ENCODE measurements around the gene ADNP2. TPM values are rescaled to one million over a fixed set of nuclear protein-coding genes. Genes with fewer than 3 reads are reported as not detected.

ADNP2 gene
- total RNA-seq, 1 experiment from 2014 or later: 23.2 TPM

- no peak overlapping the region for H3K4me3 ChIP-seq (ENCODE audit: low read length)
- intact Hi-C loops (cut with micrococcal nuclease): no loop called here
- no peaks in the 10 kb centered on the region for H4K20me1 ChIP-seq (ENCODE audit: low read length)
- ATAC-seq (no peak), DNase-seq (no peak)
- no peak for TF ChIP-seq EZH2 (IDR thresholded peaks at IDR 0.05; ENCODE audit: low read length, unreplicated experiment)
- TF ChIP-seq EZH2phosphoT487 (IDR thresholded peaks at IDR 0.05; ENCODE audit: borderline replicate concordance, low read length): no peak
- TF ChIP-seq, protein P1, sequence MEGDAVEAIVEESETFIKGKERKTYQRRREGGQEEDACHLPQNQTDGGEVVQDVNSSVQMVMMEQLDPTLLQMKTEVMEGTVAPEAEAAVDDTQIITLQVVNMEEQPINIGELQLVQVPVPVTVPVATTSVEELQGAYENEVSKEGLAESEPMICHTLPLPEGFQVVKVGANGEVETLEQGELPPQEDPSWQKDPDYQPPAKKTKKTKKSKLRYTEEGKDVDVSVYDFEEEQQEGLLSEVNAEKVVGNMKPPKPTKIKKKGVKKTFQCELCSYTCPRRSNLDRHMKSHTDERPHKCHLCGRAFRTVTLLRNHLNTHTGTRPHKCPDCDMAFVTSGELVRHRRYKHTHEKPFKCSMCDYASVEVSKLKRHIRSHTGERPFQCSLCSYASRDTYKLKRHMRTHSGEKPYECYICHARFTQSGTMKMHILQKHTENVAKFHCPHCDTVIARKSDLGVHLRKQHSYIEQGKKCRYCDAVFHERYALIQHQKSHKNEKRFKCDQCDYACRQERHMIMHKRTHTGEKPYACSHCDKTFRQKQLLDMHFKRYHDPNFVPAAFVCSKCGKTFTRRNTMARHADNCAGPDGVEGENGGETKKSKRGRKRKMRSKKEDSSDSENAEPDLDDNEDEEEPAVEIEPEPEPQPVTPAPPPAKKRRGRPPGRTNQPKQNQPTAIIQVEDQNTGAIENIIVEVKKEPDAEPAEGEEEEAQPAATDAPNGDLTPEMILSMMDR (conservative IDR thresholded peaks at IDR 0.05; ENCODE audit: low read depth, low read length): no peak
- no peaks in the 10 kb centered on the region for H3K4me1 ChIP-seq (ENCODE audit: insufficient read depth, low read length)
- no peak overlapping the region for H3K27ac ChIP-seq (ENCODE audit: low read length)
- no peaks in the 10 kb centered on the region for H3K79me2 ChIP-seq (ENCODE audit: low read length)
- no peak overlapping the region for H2AFZ ChIP-seq (ENCODE audit: low read length)
- POLR2A ChIA-PET (ENCODE audit: unreplicated experiment): no interaction called here
- H3K9ac ChIP-seq (ENCODE audit: low read length): no peak overlapping the region
- H3F3A ChIP-seq (ENCODE audit: low read length, unreplicated experiment): no peaks in the 10 kb centered on the region
- H3K9me3 ChIP-seq (ENCODE audit: low read length): no peaks in the 10 kb centered on the region
- H3K36me3 ChIP-seq (ENCODE audit: low read depth, low read length): no peaks in the 10 kb centered on the region
- CTCF ChIA-PET: no interaction called here
- no peaks in the 10 kb centered on the region for H3K9me2 ChIP-seq (replicated peaks; ENCODE audit: low read length)
- no peak overlapping the region for H3K4me2 ChIP-seq (ENCODE audit: low read length)
- no peaks in the 10 kb centered on the region for H3K27me3 ChIP-seq (ENCODE audit: low read length)
- BruUV-seq (replicated peaks): no TSS peak
These were observed 70.1 kb downstream of the ADNP2 start for GRCh38 chr18:80178935-80179818.

DNA sequence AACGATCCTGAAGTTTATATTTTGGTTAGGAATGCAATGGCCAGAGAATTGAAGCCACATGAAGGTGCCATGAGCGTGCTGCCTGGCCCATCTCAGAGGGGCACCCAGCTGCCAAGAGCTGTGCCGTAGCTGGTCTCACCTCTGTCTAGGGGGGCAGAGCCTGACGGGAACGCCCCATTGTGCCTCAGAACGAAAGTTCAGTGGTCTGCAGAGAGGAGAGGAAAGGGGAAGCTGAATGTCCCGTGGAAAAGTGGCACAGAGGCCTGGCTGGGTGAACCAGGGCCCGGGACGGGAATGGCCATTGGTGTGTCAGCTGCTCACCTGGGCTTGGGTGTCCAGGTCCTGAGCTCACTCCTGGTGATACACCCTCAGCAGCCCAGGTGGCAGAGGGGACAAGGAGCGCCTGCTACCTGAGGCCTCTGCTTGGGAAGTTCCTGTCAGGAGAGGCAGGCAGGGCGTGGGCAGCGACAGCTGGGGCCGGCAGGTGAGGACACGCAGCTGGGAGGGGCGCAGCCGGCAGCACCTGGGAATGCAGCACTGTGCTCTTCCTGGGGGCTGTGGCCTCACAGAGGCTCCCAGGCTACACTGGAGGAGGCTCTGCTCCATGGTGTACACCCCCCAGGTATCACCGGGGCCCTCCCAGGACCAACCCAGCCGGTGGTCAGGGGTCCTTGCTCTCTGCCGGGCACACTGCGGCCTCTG, 70.9 kb downstream of the ADNP2 start:
- BruUV-seq (replicated peaks): no TSS peak
- H3K9me2 ChIP-seq (replicated peaks; ENCODE audit: low read length): no peaks in the 10 kb centered on the region
- DNase-seq (no peak), ATAC-seq (no peak)
- no peaks in the 10 kb centered on the region for H3K79me2 ChIP-seq (ENCODE audit: low read length)
- H3K4me2 ChIP-seq (ENCODE audit: low read length): no peak overlapping the region
- H4K20me1 ChIP-seq (ENCODE audit: low read length): no peaks in the 10 kb centered on the region
- H3K36me3 ChIP-seq (ENCODE audit: low read depth, low read length): no peaks in the 10 kb centered on the region
- H3K9me3 ChIP-seq (ENCODE audit: low read length): no peaks in the 10 kb centered on the region
- no peak overlapping the region for H3K9ac ChIP-seq (ENCODE audit: low read length)
- no peak overlapping the region for H2AFZ ChIP-seq (ENCODE audit: low read length)
- TF ChIP-seq EZH2phosphoT487 (IDR thresholded peaks at IDR 0.05; ENCODE audit: borderline replicate concordance, low read length): no peak
- TF ChIP-seq EZH2 (IDR thresholded peaks at IDR 0.05; ENCODE audit: low read length, unreplicated experiment): no peak
- TF ChIP-seq, protein P1 (conservative IDR thresholded peaks at IDR 0.05; ENCODE audit: low read depth, low read length): no peak
- H3K27me3 ChIP-seq (ENCODE audit: low read length): no peaks in the 10 kb centered on the region
- no peaks in the 10 kb centered on the region for H3K4me1 ChIP-seq (ENCODE audit: insufficient read depth, low read length)
- H3F3A ChIP-seq (ENCODE audit: low read length, unreplicated experiment): no peaks in the 10 kb centered on the region
- ChIA-PET POLR2A (ENCODE audit: unreplicated experiment) (no interaction called here), CTCF (no interaction called here)
- intact Hi-C loops (cut with micrococcal nuclease): no loop called here
- H3K4me3 ChIP-seq (ENCODE audit: low read length): no peak overlapping the region
- no peak overlapping the region for H3K27ac ChIP-seq (ENCODE audit: low read length)
